ENCODE measurements around the gene ACVRL1.

DNA sequence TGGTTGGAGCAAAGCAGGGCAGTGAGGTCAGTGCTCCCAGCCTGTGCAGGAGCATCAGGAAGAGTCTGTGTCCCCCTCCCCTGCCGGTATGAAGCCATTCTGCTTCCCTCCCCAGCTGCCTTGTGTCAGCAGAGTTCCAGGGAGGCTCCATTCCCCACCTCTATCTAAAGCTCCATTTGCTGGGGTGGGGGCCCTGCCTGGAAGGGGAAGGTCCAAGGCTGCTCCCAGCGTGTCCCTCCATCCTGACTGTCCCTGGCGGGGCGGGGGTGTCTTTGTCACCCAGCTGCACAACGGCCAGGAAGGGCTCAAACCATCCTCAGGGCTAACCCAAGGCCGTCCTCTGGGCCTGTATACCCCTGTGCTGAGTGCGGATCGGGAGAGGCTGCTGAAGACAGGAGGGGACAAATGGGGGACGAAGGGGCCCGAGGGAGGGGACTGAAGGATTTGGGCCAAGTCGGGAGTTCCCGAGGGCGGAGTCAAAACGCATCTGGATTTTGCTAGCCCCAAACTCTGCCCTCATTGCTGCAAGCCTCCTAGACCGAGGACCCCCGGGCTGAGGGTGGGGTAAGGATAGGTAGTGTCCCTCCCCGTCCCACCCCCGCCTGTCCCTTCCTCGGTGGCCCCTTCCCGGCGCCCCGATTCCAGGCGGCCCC, 748 bp upstream of the ACVRL1 start:
- TF ChIP-seq, protein P1, sequence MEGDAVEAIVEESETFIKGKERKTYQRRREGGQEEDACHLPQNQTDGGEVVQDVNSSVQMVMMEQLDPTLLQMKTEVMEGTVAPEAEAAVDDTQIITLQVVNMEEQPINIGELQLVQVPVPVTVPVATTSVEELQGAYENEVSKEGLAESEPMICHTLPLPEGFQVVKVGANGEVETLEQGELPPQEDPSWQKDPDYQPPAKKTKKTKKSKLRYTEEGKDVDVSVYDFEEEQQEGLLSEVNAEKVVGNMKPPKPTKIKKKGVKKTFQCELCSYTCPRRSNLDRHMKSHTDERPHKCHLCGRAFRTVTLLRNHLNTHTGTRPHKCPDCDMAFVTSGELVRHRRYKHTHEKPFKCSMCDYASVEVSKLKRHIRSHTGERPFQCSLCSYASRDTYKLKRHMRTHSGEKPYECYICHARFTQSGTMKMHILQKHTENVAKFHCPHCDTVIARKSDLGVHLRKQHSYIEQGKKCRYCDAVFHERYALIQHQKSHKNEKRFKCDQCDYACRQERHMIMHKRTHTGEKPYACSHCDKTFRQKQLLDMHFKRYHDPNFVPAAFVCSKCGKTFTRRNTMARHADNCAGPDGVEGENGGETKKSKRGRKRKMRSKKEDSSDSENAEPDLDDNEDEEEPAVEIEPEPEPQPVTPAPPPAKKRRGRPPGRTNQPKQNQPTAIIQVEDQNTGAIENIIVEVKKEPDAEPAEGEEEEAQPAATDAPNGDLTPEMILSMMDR (IDR thresholded peaks at IDR 0.05): no peak
- TF ChIP-seq POLR2A (IDR thresholded peaks at IDR 0.05): no peak
